ENCODE measurements around the gene TCERG1L. TPM values are rescaled to one million over a fixed set of nuclear protein-coding genes. Genes with fewer than 3 reads are reported as not detected.

TCERG1L gene
- total RNA-seq, 1 experiment from 2014 or later, result not detected

GRCh38 chr10:131352765-131353290 lies 41.3 kb upstream of the TCERG1L start:
- BruUV-seq (replicated peaks), result no TSS peak
- intact Hi-C loops (cut with micrococcal nuclease; ENCODE audit: unreplicated experiment) (no loop called here), in situ Hi-C loops (cut with HindIII; ENCODE audit: low pct_unique_long_range_greater_than_20kb, low sequenced_read_pairs) (no loop called here)

GRCh38 chr10:131350660-131351059 lies 39.1 kb upstream of the TCERG1L start:
- ChIA-PET POLR2A (no interaction called here), CTCF (no interaction called here)
- DNase-seq (ENCODE audit: low read depth, low spot score) (no peak), ATAC-seq (no peak)
- Histone ChIP-seq H3K27me3 (ENCODE audit: control insufficient read depth, insufficient read depth, low read length) (peaks cover 16% of the 10 kb centered on the region), H3K27ac (ENCODE audit: low read length) (no peak overlapping the region), H3K4me3 (ENCODE audit: low read depth in 2 of 2, low read length in 2 of 2) (no peak overlapping the region), H3K9me3 (ENCODE audit: control insufficient read depth, insufficient read depth, low read depth, low read length) (no peaks in the 10 kb centered on the region), H3K36me3 (ENCODE audit: control insufficient read depth, insufficient read depth, low read length) (no peaks in the 10 kb centered on the region), H3K4me1 (ENCODE audit: control insufficient read depth, insufficient read depth, low read length) (no peaks in the 10 kb centered on the region)
- in situ Hi-C loops (cut with HindIII; ENCODE audit: low pct_unique_long_range_greater_than_20kb, low sequenced_read_pairs) (no loop called here), intact Hi-C loops (cut with micrococcal nuclease; ENCODE audit: unreplicated experiment) (no loop called here)
- no TSS peak for BruUV-seq (replicated peaks)
- TF ChIP-seq POLR2AphosphoS5 (IDR thresholded peaks at IDR 0.05; ENCODE audit: low read depth, low read length), result no peak
- TF ChIP-seq TCF7L2 (IDR thresholded peaks at IDR 0.05; ENCODE audit: low read depth, low read length), result no peak
- TF ChIP-seq REST (IDR thresholded peaks at IDR 0.05; ENCODE audit: insufficient read depth in 1 of 2, low read depth in 2 of 2, low read length in 1 of 2), result no peak
- TF ChIP-seq, protein P1, sequence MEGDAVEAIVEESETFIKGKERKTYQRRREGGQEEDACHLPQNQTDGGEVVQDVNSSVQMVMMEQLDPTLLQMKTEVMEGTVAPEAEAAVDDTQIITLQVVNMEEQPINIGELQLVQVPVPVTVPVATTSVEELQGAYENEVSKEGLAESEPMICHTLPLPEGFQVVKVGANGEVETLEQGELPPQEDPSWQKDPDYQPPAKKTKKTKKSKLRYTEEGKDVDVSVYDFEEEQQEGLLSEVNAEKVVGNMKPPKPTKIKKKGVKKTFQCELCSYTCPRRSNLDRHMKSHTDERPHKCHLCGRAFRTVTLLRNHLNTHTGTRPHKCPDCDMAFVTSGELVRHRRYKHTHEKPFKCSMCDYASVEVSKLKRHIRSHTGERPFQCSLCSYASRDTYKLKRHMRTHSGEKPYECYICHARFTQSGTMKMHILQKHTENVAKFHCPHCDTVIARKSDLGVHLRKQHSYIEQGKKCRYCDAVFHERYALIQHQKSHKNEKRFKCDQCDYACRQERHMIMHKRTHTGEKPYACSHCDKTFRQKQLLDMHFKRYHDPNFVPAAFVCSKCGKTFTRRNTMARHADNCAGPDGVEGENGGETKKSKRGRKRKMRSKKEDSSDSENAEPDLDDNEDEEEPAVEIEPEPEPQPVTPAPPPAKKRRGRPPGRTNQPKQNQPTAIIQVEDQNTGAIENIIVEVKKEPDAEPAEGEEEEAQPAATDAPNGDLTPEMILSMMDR (IDR thresholded peaks at IDR 0.05), result no peak
- TF ChIP-seq SIN3A (IDR thresholded peaks at IDR 0.05; ENCODE audit: borderline replicate concordance, insufficient read depth, low read depth, low read length), result no peak

More at GRCh38 chr10:131352765-131353290, 41.3 kb upstream of the TCERG1L start:
- Histone ChIP-seq H3K4me3 (ENCODE audit: low read depth in 2 of 2, low read length in 2 of 2) (no peak overlapping the region), H3K27me3 (ENCODE audit: control insufficient read depth, insufficient read depth, low read length) (peaks cover 15% of the 10 kb centered on the region), H3K4me1 (ENCODE audit: control insufficient read depth, insufficient read depth, low read length) (no peaks in the 10 kb centered on the region), H3K36me3 (ENCODE audit: control insufficient read depth, insufficient read depth, low read length) (no peaks in the 10 kb centered on the region), H3K27ac (ENCODE audit: low read length) (no peak overlapping the region), H3K9me3 (ENCODE audit: control insufficient read depth, insufficient read depth, low read depth, low read length) (no peaks in the 10 kb centered on the region)
- POLR2A ChIA-PET, result no interaction called here
- ATAC-seq (no peak), DNase-seq (ENCODE audit: low read depth, low spot score) (no peak)
- CTCF ChIA-PET, result no interaction called here
- TF ChIP-seq TCF7L2 (IDR thresholded peaks at IDR 0.05; ENCODE audit: low read depth, low read length) (no peak), POLR2AphosphoS5 (IDR thresholded peaks at IDR 0.05; ENCODE audit: low read depth, low read length) (no peak), REST (IDR thresholded peaks at IDR 0.05; ENCODE audit: insufficient read depth in 1 of 2, low read depth in 2 of 2, low read length in 1 of 2) (no peak), SIN3A (IDR thresholded peaks at IDR 0.05; ENCODE audit: borderline replicate concordance, insufficient read depth, low read depth, low read length) (no peak)
- TF ChIP-seq, protein P1 (IDR thresholded peaks at IDR 0.05), result no peak

All from Panc1 (cell line).